NCI-H345 (cell line): ENCODE results near the gene ARHGEF4.
"Not testable (repeated sequence)": the region's sequence is repeated elsewhere in the genome, so short reads cannot be mapped to it uniquely, and the experiment has no call there.

Source experiments
- DNase-seq: peaks from one replicate; lab custom pipeline; 2025; lab: John Stamatoyannopoulos, UW

Gene ARHGEF4

GRCh38 chr2:131054488-131054887 lies 217.8 kb downstream of the ARHGEF4 start:
- DNase-seq, result no peak

- no peak for DNase-seq
Measured at GRCh38 chr2:131055169-131056065, 218.7 kb downstream of the ARHGEF4 start.

- DNase-seq, result peak; percentile 82
Measured at GRCh38 chr2:131056204-131056931, 219.7 kb downstream of the ARHGEF4 start.

GRCh38 chr2:131056932-131057287 lies 220.2 kb downstream of the ARHGEF4 start:
- DNase-seq, result no peak

- no peak for DNase-seq
Measured at GRCh38 chr2:131058214-131058843, 221.6 kb downstream of the ARHGEF4 start.

- DNase-seq, result no peak
Measured at GRCh38 chr2:131058920-131059319, 222.2 kb downstream of the ARHGEF4 start.

- no peak for DNase-seq
Measured at GRCh38 chr2:131063501-131064283, 227.0 kb downstream of the ARHGEF4 start.

- DNase-seq, result no peak
Measured at GRCh38 chr2:131064589-131065512, 228.1 kb downstream of the ARHGEF4 start.

- no peak for DNase-seq
Measured at GRCh38 chr2:131067465-131068125, 230.9 kb downstream of the ARHGEF4 start.

- not testable (repeated sequence) for DNase-seq
Measured at GRCh38 chr2:131068172-131068571, 231.5 kb downstream of the ARHGEF4 start.

GRCh38 chr2:131075578-131075977 lies 238.9 kb downstream of the ARHGEF4 start:
- not testable (repeated sequence) for DNase-seq

- DNase-seq, result no peak
Measured at GRCh38 chr2:131076707-131077106, 240.0 kb downstream of the ARHGEF4 start.

- DNase-seq, result no peak
Measured at GRCh38 chr2:131077182-131077846, 240.6 kb downstream of the ARHGEF4 start.

- no peak for DNase-seq
Measured at GRCh38 chr2:131077966-131078365, 241.3 kb downstream of the ARHGEF4 start.

GRCh38 chr2:131079931-131080330 lies 243.2 kb downstream of the ARHGEF4 start:
- not testable (repeated sequence) for DNase-seq

GRCh38 chr2:131081190-131081589 lies 244.5 kb downstream of the ARHGEF4 start:
- DNase-seq, result no peak

- no peak for DNase-seq
Measured at GRCh38 chr2:131085646-131086045, 248.9 kb downstream of the ARHGEF4 start.

GRCh38 chr2:131092458-131093005 lies 255.8 kb downstream of the ARHGEF4 start:
- no peak for DNase-seq

GRCh38 chr2:131093006-131093695 lies 256.4 kb downstream of the ARHGEF4 start, which contains the start of gene FAM168B:
Gene FAM168B (minus strand): TSS chr2:131093460. CDS start chr2:131082646, 10,814 bp downstream.
- peak; percentile 92 for DNase-seq
